Smooth muscle cell (in vitro differentiated cells): ENCODE measurements around the gene PSMD8. TPM values are rescaled to one million over a fixed set of nuclear protein-coding genes. Genes with fewer than 3 reads are reported as not detected.

ENCODE experiments used
- DNase-seq: peaks from one replicate; lab custom pipeline; 2025; ENCODE audit not compliant: unreplicated experiment; lab: John Stamatoyannopoulos, UW
- H2AFZ ChIP-seq: fragments of 200-600 bp; sonication (generic); 2 replicates; pipeline ENCODE4 v1.6.0; 2016; ENCODE audit warnings: antibody characterized with exemption, low read depth, mild to moderate bottlenecking
- H3F3A ChIP-seq: fragments of 200-600 bp; sonication (generic); 2 replicates; pipeline ENCODE4 v1.6.0; 2017; ENCODE audit warnings: antibody characterized with exemption, low read depth
- H3K27ac ChIP-seq: fragments of 200-600 bp; sonication (generic); 2 replicates; pipeline ENCODE4 v1.5.1; 2016; ENCODE audit warnings: low read depth, mild to moderate bottlenecking
- H3K27me3 ChIP-seq: fragments of 200-600 bp; sonication (generic); 2 replicates; pipeline ENCODE4 v1.6.1; 2016; ENCODE audit warnings: low read depth, mild to moderate bottlenecking
- H3K36me3 ChIP-seq: fragments of 200-600 bp; sonication (generic); 2 replicates; pipeline ENCODE4 v1.5.1; 2016; ENCODE audit warnings: low read depth
- H3K4me1 ChIP-seq: fragments of 200-600 bp; sonication (generic); 2 replicates; pipeline ENCODE4 v1.5.1; 2016; ENCODE audit warnings: low read depth
- H3K4me2 ChIP-seq: fragments of 200-600 bp; sonication (generic); 2 replicates; pipeline ENCODE4 v1.6.0; 2016; ENCODE audit warnings: mild to moderate bottlenecking
- H3K4me3 ChIP-seq: fragments of 200-600 bp; sonication (generic); 2 replicates; pipeline ENCODE4 v1.5.1; 2016; ENCODE audit warnings: mild to moderate bottlenecking
- H3K79me2 ChIP-seq: fragments of 200-600 bp; sonication (generic); 2 replicates; pipeline ENCODE4 v1.6.0; 2016; ENCODE audit warnings: low read depth, mild to moderate bottlenecking
- H3K9ac ChIP-seq: fragments of 200-600 bp; sonication (generic); 2 replicates; pipeline ENCODE4 v1.6.0; 2016; ENCODE audit warnings: low read depth
- H3K9me3 ChIP-seq: fragments of 200-600 bp; sonication (generic); replicated peaks from 2 replicates; pipeline ENCODE4 v1.5.1; 2016; ENCODE audit warnings: low read depth
- H4K20me1 ChIP-seq: fragments of 200-600 bp; sonication (generic); 2 replicates; pipeline ENCODE4 v1.6.0; 2016; ENCODE audit warnings: low read depth
- WGBS: methylation state at CpG from one replicate; pipeline ENCODE4 v1.1.7; 2016; ENCODE audit warnings: low lambda C conversion rate; 5-methylcytosine and 5-hydroxymethylcytosine counted together
- polyA plus RNA-seq: library from polyadenylated mRNA; unstranded; fragments of >200 nt; fragmentation: Nextera tagmentation; extraction: Ambion mirVana; gene quantifications from 2 replicates; pipeline ENCODE4 v1.2.1, GENCODE V29; 2016
- total RNA-seq: library from RNA; depleted of rRNA; stranded (reverse); fragments of >200 nt; gene quantifications from 2 replicates; pipeline ENCODE4 v1.2.3, GENCODE V29; 2014
- TF ChIP-seq, protein P1 (sequence below): fragments of 200-600 bp; sonication (generic); IDR thresholded peaks from 2 replicates; pipeline ENCODE4 v1.5.1; 2017; ENCODE audit warnings: borderline replicate concordance, mild to moderate bottlenecking, antibody characterized with exemption; ENCODE audit not compliant: insufficient read depth, poor library complexity, severe bottlenecking

The PSMD8 gene
- total and polyA plus RNA-seq, 2 experiments from 2014 or later, result 377 to 404 TPM

GRCh38 chr19:38392707-38393308 lies 18.4 kb downstream of the PSMD8 start:
- Histone ChIP-seq H3K9ac (no peak overlapping the region), H3K4me3 (no peak overlapping the region), H2AFZ (no peak overlapping the region), H3F3A (peaks cover 4% of the 10 kb centered on the region), H3K4me1 (peaks cover 4% of the 10 kb centered on the region), H3K9me3 (no peaks in the 10 kb centered on the region), H3K27ac (no peak overlapping the region), H4K20me1 (no peaks in the 10 kb centered on the region), H3K4me2 (no peak overlapping the region), H3K36me3 (no peaks in the 10 kb centered on the region), H3K79me2 (no peaks in the 10 kb centered on the region), H3K27me3 (no peaks in the 10 kb centered on the region)
- TF ChIP-seq, protein P1, sequence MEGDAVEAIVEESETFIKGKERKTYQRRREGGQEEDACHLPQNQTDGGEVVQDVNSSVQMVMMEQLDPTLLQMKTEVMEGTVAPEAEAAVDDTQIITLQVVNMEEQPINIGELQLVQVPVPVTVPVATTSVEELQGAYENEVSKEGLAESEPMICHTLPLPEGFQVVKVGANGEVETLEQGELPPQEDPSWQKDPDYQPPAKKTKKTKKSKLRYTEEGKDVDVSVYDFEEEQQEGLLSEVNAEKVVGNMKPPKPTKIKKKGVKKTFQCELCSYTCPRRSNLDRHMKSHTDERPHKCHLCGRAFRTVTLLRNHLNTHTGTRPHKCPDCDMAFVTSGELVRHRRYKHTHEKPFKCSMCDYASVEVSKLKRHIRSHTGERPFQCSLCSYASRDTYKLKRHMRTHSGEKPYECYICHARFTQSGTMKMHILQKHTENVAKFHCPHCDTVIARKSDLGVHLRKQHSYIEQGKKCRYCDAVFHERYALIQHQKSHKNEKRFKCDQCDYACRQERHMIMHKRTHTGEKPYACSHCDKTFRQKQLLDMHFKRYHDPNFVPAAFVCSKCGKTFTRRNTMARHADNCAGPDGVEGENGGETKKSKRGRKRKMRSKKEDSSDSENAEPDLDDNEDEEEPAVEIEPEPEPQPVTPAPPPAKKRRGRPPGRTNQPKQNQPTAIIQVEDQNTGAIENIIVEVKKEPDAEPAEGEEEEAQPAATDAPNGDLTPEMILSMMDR, result no peak
- no peak for DNase-seq
- WGBS, result 52% methylated on average over 6 of the region's 6 CpGs

GRCh38 chr19:38394488-38394887 lies 20.1 kb downstream of the PSMD8 start:
- peaks cover 4% of the 10 kb centered on the region for H3F3A ChIP-seq
- no peak overlapping the region for H2AFZ ChIP-seq
- H3K36me3 ChIP-seq, result no peaks in the 10 kb centered on the region
- no peaks in the 10 kb centered on the region for H3K27me3 ChIP-seq
- H3K9ac ChIP-seq, result no peak overlapping the region
- H3K4me2 ChIP-seq, result no peak overlapping the region
- H3K9me3 ChIP-seq, result no peaks in the 10 kb centered on the region
- no peaks in the 10 kb centered on the region for H4K20me1 ChIP-seq
- no peak overlapping the region for H3K4me3 ChIP-seq
- no peaks in the 10 kb centered on the region for H3K79me2 ChIP-seq
- TF ChIP-seq, protein P1, result no peak
- no peak overlapping the region for H3K27ac ChIP-seq
- no peak for DNase-seq
- 24% methylated on average over 26 of the region's 30 CpGs for WGBS
- H3K4me1 ChIP-seq, result peaks cover 4% of the 10 kb centered on the region

DNA sequence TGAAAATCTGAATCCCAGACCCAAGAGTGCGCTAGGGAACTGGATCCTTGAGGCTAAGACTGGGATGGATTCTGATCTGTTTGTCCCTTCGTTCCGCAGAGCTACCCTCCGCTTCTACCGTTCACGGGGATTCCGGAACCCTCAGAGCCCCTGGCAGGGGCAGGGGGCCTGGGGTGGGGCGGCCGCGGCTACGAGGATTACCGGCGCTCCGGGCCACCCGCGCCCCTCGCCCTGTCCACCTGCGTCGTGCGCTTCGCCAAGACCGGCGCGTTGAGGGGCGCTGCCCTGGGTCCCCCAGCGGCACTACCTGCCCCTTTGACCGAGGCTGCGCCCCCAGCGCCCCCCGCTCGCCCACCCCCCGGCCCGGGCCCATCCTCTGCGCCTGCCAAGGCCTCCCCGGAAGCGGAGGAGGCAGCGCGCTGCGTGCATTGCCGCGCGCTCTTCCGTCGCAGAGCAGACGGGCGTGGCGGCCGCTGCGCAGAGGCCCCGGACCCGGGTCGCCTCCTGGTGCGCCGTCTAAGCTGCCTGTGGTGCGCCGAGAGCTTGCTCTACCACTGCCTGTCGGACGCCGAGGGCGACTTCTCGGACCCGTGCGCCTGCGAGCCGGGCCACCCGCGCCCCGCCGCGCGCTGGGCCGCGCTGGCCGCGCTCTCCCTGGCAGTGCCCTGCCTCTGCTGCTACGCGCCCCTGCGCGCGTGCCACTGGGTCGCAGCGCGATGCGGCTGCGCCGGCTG lies 21.2 kb downstream of the PSMD8 start:
- Histone ChIP-seq H3K4me2 (no peak overlapping the region), H3F3A (no peaks in the 10 kb centered on the region), H3K27me3 (no peaks in the 10 kb centered on the region), H2AFZ (no peak overlapping the region), H3K27ac (no peak overlapping the region), H3K79me2 (no peaks in the 10 kb centered on the region), H3K9me3 (no peaks in the 10 kb centered on the region), H3K4me1 (no peaks in the 10 kb centered on the region), H3K36me3 (no peaks in the 10 kb centered on the region), H3K9ac (no peak overlapping the region), H4K20me1 (no peaks in the 10 kb centered on the region), H3K4me3 (no peak overlapping the region)
- TF ChIP-seq, protein P1, result no peak
- no peak for DNase-seq
- 96% methylated on average over 52 of the region's 86 CpGs for WGBS

- no peaks in the 10 kb centered on the region for H3K27me3 ChIP-seq
- H3K9ac ChIP-seq, result no peak overlapping the region
- H3K4me3 ChIP-seq, result no peak overlapping the region
- no peaks in the 10 kb centered on the region for H3K4me1 ChIP-seq
- WGBS, result 84% methylated on average over 6 of the region's 9 CpGs
- no peak overlapping the region for H2AFZ ChIP-seq
- no peak for DNase-seq
- no peak overlapping the region for H3K27ac ChIP-seq
- TF ChIP-seq, protein P1, result no peak
- no peaks in the 10 kb centered on the region for H4K20me1 ChIP-seq
- no peaks in the 10 kb centered on the region for H3F3A ChIP-seq
- H3K36me3 ChIP-seq, result no peaks in the 10 kb centered on the region
- no peak overlapping the region for H3K4me2 ChIP-seq
- H3K9me3 ChIP-seq, result no peaks in the 10 kb centered on the region
- no peaks in the 10 kb centered on the region for H3K79me2 ChIP-seq
These were observed 24.7 kb downstream of the PSMD8 start for GRCh38 chr19:38399081-38399480.
